IPS-15b (cell line): ENCODE results near the gene SLC6A2.
"Not testable (repeated sequence)": the region's sequence is repeated elsewhere in the genome, so short reads cannot be mapped to it uniquely, and the experiment has no call there.

Experiments
- H3K27me3 ChIP-seq: one replicate; pipeline ENCODE4 v1.6.1; 2013; ENCODE audit warnings: low read length; ENCODE audit not compliant: control insufficient read depth, insufficient read depth
- H3K36me3 ChIP-seq: one replicate; pipeline ENCODE4 v1.6.1; 2013; ENCODE audit warnings: low read length; ENCODE audit not compliant: control insufficient read depth, insufficient read depth
- H3K4me1 ChIP-seq: one replicate; pipeline ENCODE4 v1.6.1; 2013; ENCODE audit warnings: mild to moderate bottlenecking, low read length; ENCODE audit not compliant: control insufficient read depth, insufficient read depth
- H3K4me3 ChIP-seq: one replicate; pipeline ENCODE4 v1.5.1; 2013; ENCODE audit warnings: low read depth, low read length
- H3K9ac ChIP-seq: one replicate; pipeline ENCODE4 v1.6.1; 2013; ENCODE audit warnings: low read depth, mild to moderate bottlenecking, low read length
- H3K9me3 ChIP-seq: one replicate; pipeline ENCODE4 v1.6.1; 2013; ENCODE audit warnings: mild to moderate bottlenecking, low read length; ENCODE audit not compliant: control insufficient read depth, insufficient read depth

Gene SLC6A2

DNA sequence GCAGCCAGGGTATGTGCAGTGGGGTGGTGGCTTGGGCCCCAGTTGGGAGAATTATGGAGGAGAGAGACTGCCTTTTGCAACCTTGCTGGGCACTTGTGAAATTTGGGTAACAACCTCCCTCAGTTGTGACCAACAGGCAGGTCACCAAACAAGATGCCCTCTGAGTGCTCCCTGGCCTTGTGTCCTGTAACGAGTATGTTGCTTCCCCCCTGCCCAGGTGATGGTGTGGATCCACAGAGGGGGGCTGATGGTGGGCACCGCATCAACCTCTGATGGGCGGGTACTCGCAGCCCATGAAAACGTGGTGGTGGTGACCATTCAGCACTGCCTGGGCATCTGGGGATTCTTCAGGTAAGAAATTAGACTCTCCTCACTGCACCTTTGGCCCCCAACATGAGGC lies 74.3 kb downstream of the SLC6A2 start:
- Histone ChIP-seq H3K4me1 (no peaks in the 10 kb centered on the region), H3K36me3 (no peaks in the 10 kb centered on the region), H3K4me3 (no peak overlapping the region), H3K9ac (no peak overlapping the region), H3K9me3 (no peaks in the 10 kb centered on the region), H3K27me3 (no peaks in the 10 kb centered on the region)

DNA sequence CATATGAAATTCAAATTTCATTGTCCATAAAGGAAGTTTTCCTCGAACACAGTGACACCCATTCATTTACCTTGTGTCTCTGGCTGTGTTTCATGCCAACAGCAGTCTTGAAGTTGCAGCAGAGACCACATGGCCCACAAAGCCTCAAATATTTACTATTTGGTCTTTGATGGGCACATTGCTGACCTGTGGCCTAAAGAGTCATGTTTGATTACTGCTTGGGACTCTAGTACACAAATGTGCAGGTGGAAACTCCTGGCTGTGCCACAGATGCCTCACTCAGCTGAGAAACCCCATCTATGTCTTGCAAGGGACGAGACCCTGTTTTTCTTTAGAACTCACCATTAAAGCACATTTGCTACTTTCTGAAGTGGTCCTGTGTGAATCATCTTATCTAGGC lies 76.7 kb downstream of the SLC6A2 start:
- Histone ChIP-seq H3K9ac (no peak overlapping the region), H3K27me3 (no peaks in the 10 kb centered on the region), H3K36me3 (no peaks in the 10 kb centered on the region), H3K4me3 (no peak overlapping the region), H3K4me1 (no peaks in the 10 kb centered on the region), H3K9me3 (no peaks in the 10 kb centered on the region)

DNA sequence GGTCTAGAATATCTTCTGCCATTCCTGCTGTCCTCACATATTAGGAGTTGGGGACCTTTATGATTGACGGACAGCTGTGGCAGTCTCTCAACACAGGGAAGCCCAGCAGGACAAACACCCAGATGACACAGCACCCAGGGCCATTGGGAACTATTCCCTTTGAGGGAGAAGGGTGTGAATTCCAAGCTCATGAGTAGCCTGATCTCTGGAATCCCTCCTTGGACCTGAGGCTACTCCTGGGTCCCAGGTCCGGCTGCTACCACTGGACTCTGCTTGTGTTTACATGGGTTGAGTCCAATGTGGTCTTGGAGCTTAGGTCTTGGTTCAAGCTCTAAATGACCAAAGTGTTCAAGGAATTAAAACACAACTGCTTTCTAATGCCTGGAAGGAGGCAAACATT lies 78.9 kb downstream of the SLC6A2 start:
- Histone ChIP-seq H3K9me3 (no peaks in the 10 kb centered on the region), H3K4me1 (no peaks in the 10 kb centered on the region), H3K36me3 (no peaks in the 10 kb centered on the region), H3K9ac (no peak overlapping the region), H3K4me3 (no peak overlapping the region), H3K27me3 (no peaks in the 10 kb centered on the region)

DNA sequence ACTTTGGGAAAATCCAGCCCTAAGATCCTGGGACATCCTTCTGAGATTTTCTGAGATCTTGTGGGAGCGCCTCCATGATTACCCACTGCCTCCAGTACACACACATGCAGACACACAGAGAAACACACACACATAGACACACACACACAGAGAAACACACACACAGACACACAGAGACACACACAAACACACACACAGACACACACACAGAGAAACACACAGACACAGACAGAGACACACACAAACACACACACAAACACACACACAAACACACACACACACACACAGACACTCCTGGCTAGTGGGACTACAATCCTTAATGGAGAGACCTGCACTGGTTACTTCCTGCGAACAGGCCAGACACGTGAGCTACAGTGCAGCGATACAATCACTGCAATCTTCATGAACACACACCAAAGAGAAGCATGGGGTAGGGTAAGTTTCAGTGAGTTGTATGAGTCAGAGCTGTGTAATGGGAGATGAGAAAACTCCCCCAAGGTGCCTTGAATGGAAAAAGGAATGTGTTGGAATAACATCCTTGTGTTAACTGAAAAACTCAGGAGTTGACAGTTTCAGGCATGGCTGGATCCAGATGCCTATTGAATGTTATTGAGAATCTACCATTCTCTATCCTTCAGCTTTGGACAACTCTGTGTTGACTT lies 79.5 kb downstream of the SLC6A2 start:
- Histone ChIP-seq H3K9ac (no peak overlapping the region), H3K27me3 (no peaks in the 10 kb centered on the region), H3K36me3 (no peaks in the 10 kb centered on the region), H3K9me3 (no peaks in the 10 kb centered on the region), H3K4me1 (no peaks in the 10 kb centered on the region), H3K4me3 (no peak overlapping the region)

DNA sequence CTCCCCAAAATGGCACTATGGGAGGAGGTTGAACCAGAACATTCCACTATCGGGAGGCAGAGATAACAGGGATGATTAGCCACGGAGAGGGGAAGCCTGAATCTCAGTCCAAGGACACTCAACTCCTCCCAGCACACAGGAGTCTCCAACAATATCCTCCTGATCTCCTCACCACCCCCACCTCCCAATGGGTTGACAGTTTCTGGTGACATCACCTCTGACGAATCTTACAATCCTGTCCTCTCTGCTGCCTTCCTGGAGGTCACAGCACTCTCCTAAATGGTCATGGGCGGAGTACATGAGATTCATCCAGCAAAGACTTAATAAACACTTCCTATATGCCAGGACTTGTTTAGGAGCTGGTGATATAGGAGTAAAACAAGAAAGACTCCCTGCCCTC lies 80.9 kb downstream of the SLC6A2 start:
- Histone ChIP-seq H3K9ac (no peak overlapping the region), H3K4me1 (no peaks in the 10 kb centered on the region), H3K36me3 (no peaks in the 10 kb centered on the region), H3K9me3 (no peaks in the 10 kb centered on the region), H3K4me3 (no peak overlapping the region), H3K27me3 (no peaks in the 10 kb centered on the region)

DNA sequence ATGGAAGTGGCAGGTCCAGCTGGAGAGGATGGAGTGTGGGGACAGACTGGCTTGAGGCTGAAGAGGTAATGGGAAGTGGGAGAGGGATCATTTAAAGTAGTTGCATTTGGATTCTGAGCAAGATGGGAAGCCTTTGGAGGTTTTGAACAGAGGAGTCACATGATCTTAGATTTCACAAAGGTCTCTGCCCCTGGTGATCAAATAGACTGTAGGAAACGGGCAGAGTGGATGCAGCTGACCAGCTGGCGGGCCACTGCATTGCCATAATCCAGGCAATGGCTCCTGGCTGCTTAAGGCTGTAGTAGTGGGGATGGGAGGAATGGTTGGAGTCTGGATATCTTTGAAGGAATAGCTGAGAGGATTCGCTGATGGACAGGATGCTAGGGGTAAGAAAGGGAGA lies 81.5 kb downstream of the SLC6A2 start:
- H3K9me3 ChIP-seq, result no peaks in the 10 kb centered on the region
- H3K9ac ChIP-seq, result no peak overlapping the region
- no peaks in the 10 kb centered on the region for H3K36me3 ChIP-seq
- H3K4me3 ChIP-seq, result no peak overlapping the region
- no peaks in the 10 kb centered on the region for H3K4me1 ChIP-seq
- H3K27me3 ChIP-seq, result no peaks in the 10 kb centered on the region

DNA sequence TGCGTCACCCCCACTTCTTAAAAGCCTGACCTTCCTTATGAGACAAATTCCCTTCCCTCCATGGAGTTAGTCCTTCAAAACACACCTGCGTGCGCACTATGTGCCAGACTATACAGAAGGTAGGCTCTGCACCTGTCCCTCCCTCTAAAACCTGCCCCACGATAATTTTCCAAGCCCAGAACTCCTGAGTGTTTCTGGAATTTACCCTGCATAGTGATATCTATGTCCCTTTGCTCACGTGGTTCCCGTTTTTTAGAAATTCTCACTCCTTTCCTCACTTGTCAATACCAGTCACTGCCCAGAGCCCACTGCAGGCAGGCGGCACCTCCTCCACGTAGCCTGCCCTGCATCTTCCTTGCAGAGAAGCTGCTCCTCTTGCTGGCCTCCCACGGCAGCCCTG lies 82.2 kb downstream of the SLC6A2 start:
- no peaks in the 10 kb centered on the region for H3K27me3 ChIP-seq
- H3K4me3 ChIP-seq, result no peak overlapping the region
- no peaks in the 10 kb centered on the region for H3K9me3 ChIP-seq
- H3K36me3 ChIP-seq, result no peaks in the 10 kb centered on the region
- no peak overlapping the region for H3K9ac ChIP-seq
- H3K4me1 ChIP-seq, result no peaks in the 10 kb centered on the region

DNA sequence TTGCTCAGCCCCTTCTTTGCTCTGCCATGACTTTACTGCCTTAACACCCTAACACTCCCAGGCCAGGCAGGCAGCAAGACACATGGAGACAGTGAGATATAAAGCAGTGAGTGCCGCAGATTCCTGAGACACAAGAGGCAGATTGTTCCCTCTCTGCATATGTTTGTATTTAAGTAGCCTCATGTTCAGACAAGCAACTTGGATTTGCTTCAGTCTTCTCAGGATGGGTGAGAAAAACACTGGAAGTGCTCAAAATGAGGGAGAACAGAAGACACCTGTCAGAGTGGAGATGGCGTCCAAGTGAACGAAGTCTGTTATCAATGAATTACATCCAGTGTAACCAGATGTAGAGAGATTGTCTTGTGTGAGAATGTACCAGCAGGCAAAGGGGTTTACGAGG lies 90.3 kb downstream of the SLC6A2 start:
- no peak overlapping the region for H3K9ac ChIP-seq
- no peaks in the 10 kb centered on the region for H3K9me3 ChIP-seq
- no peak overlapping the region for H3K4me3 ChIP-seq
- H3K36me3 ChIP-seq, result no peaks in the 10 kb centered on the region
- H3K27me3 ChIP-seq, result no peaks in the 10 kb centered on the region
- no peaks in the 10 kb centered on the region for H3K4me1 ChIP-seq

DNA sequence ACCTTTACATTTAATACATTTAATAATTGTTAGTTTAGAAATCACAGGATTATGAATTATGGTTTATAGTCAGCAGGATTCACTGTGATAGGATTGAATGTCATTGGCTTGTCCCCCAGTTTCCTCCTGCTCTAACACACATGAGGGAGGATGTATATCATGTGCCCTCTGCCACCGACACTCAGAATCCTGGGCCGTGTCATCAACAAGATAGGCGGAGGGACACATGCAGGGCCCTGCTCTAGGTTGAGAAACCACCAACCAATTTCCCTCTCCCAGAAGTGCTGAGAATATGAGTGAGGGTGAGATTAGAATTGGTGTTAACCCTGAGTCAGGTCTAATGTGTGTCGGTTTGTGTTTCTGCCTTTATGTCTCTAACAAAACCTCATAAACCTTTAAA lies 92.0 kb downstream of the SLC6A2 start:
- Histone ChIP-seq H3K9ac (no peak overlapping the region), H3K4me1 (no peaks in the 10 kb centered on the region), H3K4me3 (no peak overlapping the region), H3K27me3 (no peaks in the 10 kb centered on the region), H3K9me3 (no peaks in the 10 kb centered on the region), H3K36me3 (no peaks in the 10 kb centered on the region)

DNA sequence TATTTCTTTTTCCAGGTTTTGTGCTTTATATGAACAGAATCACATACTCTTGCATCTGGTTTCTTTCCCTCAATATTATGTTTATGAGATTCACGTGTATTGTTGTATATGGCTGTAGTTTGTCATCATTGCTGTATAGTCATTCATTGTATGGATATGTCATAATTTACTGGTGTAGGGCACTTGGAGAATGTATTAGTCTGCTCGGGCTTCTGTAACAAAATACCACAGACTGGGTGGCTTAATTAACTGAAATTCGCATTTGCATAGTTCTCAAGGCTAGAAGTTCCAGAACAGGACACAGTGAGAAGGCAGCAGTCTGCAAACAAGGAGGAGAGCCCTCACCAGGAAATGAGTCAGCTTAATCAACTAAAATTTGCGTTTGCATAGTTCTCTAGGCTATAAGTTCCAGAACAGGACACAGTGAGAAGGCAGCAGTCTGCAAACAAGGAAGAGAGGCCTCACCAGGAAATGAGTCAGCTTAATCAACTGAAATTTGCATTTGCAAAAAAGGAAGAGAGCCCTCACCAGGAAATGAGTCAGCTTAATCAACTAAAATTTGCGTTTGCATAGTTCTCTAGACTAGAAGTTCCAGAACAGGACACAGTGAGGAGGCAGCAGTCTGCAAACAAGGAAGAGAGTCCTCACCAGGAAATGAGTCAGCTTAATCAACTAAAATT lies 96.8 kb downstream of the SLC6A2 start:
- H3K9ac ChIP-seq, H3K4me3 ChIP-seq: not testable (repeated sequence)

DNA sequence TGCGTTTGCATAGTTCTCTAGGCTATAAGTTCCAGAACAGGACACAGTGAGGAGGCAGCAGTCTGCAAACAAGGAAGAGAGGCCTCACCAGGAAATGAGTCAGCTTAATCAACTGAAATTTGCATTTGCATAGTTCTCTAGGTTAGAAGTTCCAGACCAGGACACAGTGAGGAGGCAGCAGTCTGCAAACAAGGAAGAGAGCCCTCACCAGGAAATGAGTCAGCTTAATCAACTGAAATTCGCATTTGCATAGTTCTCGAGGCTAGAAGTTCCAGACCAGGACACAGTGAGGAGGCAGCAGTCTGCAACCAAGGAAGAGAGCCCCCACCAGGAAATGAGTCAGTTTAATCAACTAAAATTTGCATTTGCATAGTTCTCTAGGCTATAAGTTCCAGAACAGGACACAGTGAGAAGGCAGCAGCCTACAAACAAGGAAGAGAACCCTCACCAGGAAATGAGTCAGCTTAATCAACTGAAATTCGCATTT lies 97.4 kb downstream of the SLC6A2 start:
- H3K9ac ChIP-seq, H3K9me3 ChIP-seq, H3K27me3 ChIP-seq, H3K36me3 ChIP-seq, H3K4me1 ChIP-seq, H3K4me3 ChIP-seq: not testable (repeated sequence)

More for the DNA sequence above, 96.8 kb downstream of the SLC6A2 start:
- H3K9me3 ChIP-seq, H3K36me3 ChIP-seq, H3K27me3 ChIP-seq, H3K4me1 ChIP-seq: not testable (repeated sequence)
